ENCODE data around the gene PTPN23.

Gene PTPN23

GRCh38 chr3:47424434-47425382 lies 43.9 kb downstream of the PTPN23 start:
- Histone ChIP-seq H3K9ac (ENCODE audit: low read length) (no peak overlapping the region), H3K27ac (ENCODE audit: low read length) (no peak overlapping the region), H3K9me3 (ENCODE audit: control insufficient read depth, low read depth, low read length) (no peaks in the 10 kb centered on the region), H3K4me3 (ENCODE audit: low read length) (no peak overlapping the region), H3K27me3 (ENCODE audit: control insufficient read depth, insufficient read depth, low read length) (no peaks in the 10 kb centered on the region), H3K36me3 (ENCODE audit: control insufficient read depth, low read depth, low read length) (peaks cover 32% of the 10 kb centered on the region), H3K4me1 (ENCODE audit: control insufficient read depth, low read depth, low read length) (peaks cover 4% of the 10 kb centered on the region)

GRCh38 chr3:47425383-47425778 lies 44.6 kb downstream of the PTPN23 start:
- H3K36me3 ChIP-seq (ENCODE audit: control insufficient read depth, low read depth, low read length), result peaks cover 31% of the 10 kb centered on the region
- H3K9ac ChIP-seq (ENCODE audit: low read length), result no peak overlapping the region
- H3K4me3 ChIP-seq (ENCODE audit: low read length), result no peak overlapping the region
- H3K27me3 ChIP-seq (ENCODE audit: control insufficient read depth, insufficient read depth, low read length), result no peaks in the 10 kb centered on the region
- H3K27ac ChIP-seq (ENCODE audit: low read length), result no peak overlapping the region
- no peaks in the 10 kb centered on the region for H3K9me3 ChIP-seq (ENCODE audit: control insufficient read depth, low read depth, low read length)
- peaks cover 4% of the 10 kb centered on the region for H3K4me1 ChIP-seq (ENCODE audit: control insufficient read depth, low read depth, low read length)

- Histone ChIP-seq H3K4me3 (ENCODE audit: low read length) (no peak overlapping the region), H3K4me1 (ENCODE audit: control insufficient read depth, low read depth, low read length) (peaks cover 4% of the 10 kb centered on the region)
Observed at GRCh38 chr3:47425959-47426358, 45.1 kb downstream of the PTPN23 start.

GRCh38 chr3:47427866-47428265 lies 47.0 kb downstream of the PTPN23 start:
- peaks cover under 1% of the 10 kb centered on the region for H3K4me1 ChIP-seq (ENCODE audit: control insufficient read depth, low read depth, low read length)
- no peaks in the 10 kb centered on the region for H3K9me3 ChIP-seq (ENCODE audit: control insufficient read depth, low read depth, low read length)
- H3K9ac ChIP-seq (ENCODE audit: low read length), result no peak overlapping the region
- H3K4me3 ChIP-seq (ENCODE audit: low read length), result no peak overlapping the region
- H3K27me3 ChIP-seq (ENCODE audit: control insufficient read depth, insufficient read depth, low read length), result no peaks in the 10 kb centered on the region
- H3K36me3 ChIP-seq (ENCODE audit: control insufficient read depth, low read depth, low read length), result peaks cover 44% of the 10 kb centered on the region
- H3K27ac ChIP-seq (ENCODE audit: low read length), result no peak overlapping the region

More at GRCh38 chr3:47425959-47426358, 45.1 kb downstream of the PTPN23 start:
- Histone ChIP-seq H3K9me3 (ENCODE audit: control insufficient read depth, low read depth, low read length) (no peaks in the 10 kb centered on the region), H3K36me3 (ENCODE audit: control insufficient read depth, low read depth, low read length) (peaks cover 34% of the 10 kb centered on the region), H3K9ac (ENCODE audit: low read length) (no peak overlapping the region), H3K27me3 (ENCODE audit: control insufficient read depth, insufficient read depth, low read length) (no peaks in the 10 kb centered on the region), H3K27ac (ENCODE audit: low read length) (no peak overlapping the region)

GRCh38 chr3:47428662-47429061 lies 47.8 kb downstream of the PTPN23 start:
- Histone ChIP-seq H3K4me3 (ENCODE audit: low read length) (no peak overlapping the region), H3K27me3 (ENCODE audit: control insufficient read depth, insufficient read depth, low read length) (no peaks in the 10 kb centered on the region), H3K4me1 (ENCODE audit: control insufficient read depth, low read depth, low read length) (peaks cover 4% of the 10 kb centered on the region), H3K9me3 (ENCODE audit: control insufficient read depth, low read depth, low read length) (no peaks in the 10 kb centered on the region), H3K36me3 (ENCODE audit: control insufficient read depth, low read depth, low read length) (peaks cover 51% of the 10 kb centered on the region), H3K9ac (ENCODE audit: low read length) (no peak overlapping the region), H3K27ac (ENCODE audit: low read length) (no peak overlapping the region)

- H3K27me3 ChIP-seq (ENCODE audit: control insufficient read depth, insufficient read depth, low read length), result no peaks in the 10 kb centered on the region
- no peak overlapping the region for H3K4me3 ChIP-seq (ENCODE audit: low read length)
- H3K9ac ChIP-seq (ENCODE audit: low read length), result no peak overlapping the region
- H3K27ac ChIP-seq (ENCODE audit: low read length), result no peak overlapping the region
- H3K4me1 ChIP-seq (ENCODE audit: control insufficient read depth, low read depth, low read length), result peaks cover 4% of the 10 kb centered on the region
- no peaks in the 10 kb centered on the region for H3K9me3 ChIP-seq (ENCODE audit: control insufficient read depth, low read depth, low read length)
- H3K36me3 ChIP-seq (ENCODE audit: control insufficient read depth, low read depth, low read length), result peaks cover 56% of the 10 kb centered on the region
Observed at GRCh38 chr3:47429476-47430270, 48.9 kb downstream of the PTPN23 start.

GRCh38 chr3:47430606-47431005 lies 49.8 kb downstream of the PTPN23 start:
- Histone ChIP-seq H3K27ac (ENCODE audit: low read length) (no peak overlapping the region), H3K9ac (ENCODE audit: low read length) (no peak overlapping the region), H3K4me1 (ENCODE audit: control insufficient read depth, low read depth, low read length) (peaks cover 4% of the 10 kb centered on the region), H3K9me3 (ENCODE audit: control insufficient read depth, low read depth, low read length) (no peaks in the 10 kb centered on the region), H3K27me3 (ENCODE audit: control insufficient read depth, insufficient read depth, low read length) (no peaks in the 10 kb centered on the region), H3K36me3 (ENCODE audit: control insufficient read depth, low read depth, low read length) (peaks cover 55% of the 10 kb centered on the region), H3K4me3 (ENCODE audit: low read length) (no peak overlapping the region)

- peaks cover 51% of the 10 kb centered on the region for H3K36me3 ChIP-seq (ENCODE audit: control insufficient read depth, low read depth, low read length)
- H3K4me3 ChIP-seq (ENCODE audit: low read length), result no peak overlapping the region
- no peak overlapping the region for H3K27ac ChIP-seq (ENCODE audit: low read length)
- H3K9me3 ChIP-seq (ENCODE audit: control insufficient read depth, low read depth, low read length), result no peaks in the 10 kb centered on the region
- peaks cover 4% of the 10 kb centered on the region for H3K4me1 ChIP-seq (ENCODE audit: control insufficient read depth, low read depth, low read length)
- no peaks in the 10 kb centered on the region for H3K27me3 ChIP-seq (ENCODE audit: control insufficient read depth, insufficient read depth, low read length)
- H3K9ac ChIP-seq (ENCODE audit: low read length), result no peak overlapping the region
Observed at GRCh38 chr3:47431225-47431624, 50.4 kb downstream of the PTPN23 start.

- no peak overlapping the region for H3K4me3 ChIP-seq (ENCODE audit: low read length)
- no peaks in the 10 kb centered on the region for H3K9me3 ChIP-seq (ENCODE audit: control insufficient read depth, low read depth, low read length)
- H3K27ac ChIP-seq (ENCODE audit: low read length), result no peak overlapping the region
- no peaks in the 10 kb centered on the region for H3K27me3 ChIP-seq (ENCODE audit: control insufficient read depth, insufficient read depth, low read length)
- no peak overlapping the region for H3K9ac ChIP-seq (ENCODE audit: low read length)
- peaks cover 4% of the 10 kb centered on the region for H3K4me1 ChIP-seq (ENCODE audit: control insufficient read depth, low read depth, low read length)
- peaks cover 47% of the 10 kb centered on the region for H3K36me3 ChIP-seq (ENCODE audit: control insufficient read depth, low read depth, low read length)
Observed at GRCh38 chr3:47432673-47433072, 51.9 kb downstream of the PTPN23 start.

- H3K27me3 ChIP-seq (ENCODE audit: control insufficient read depth, insufficient read depth, low read length), result no peaks in the 10 kb centered on the region
- peaks cover 42% of the 10 kb centered on the region for H3K36me3 ChIP-seq (ENCODE audit: control insufficient read depth, low read depth, low read length)
- no peak overlapping the region for H3K27ac ChIP-seq (ENCODE audit: low read length)
- H3K4me3 ChIP-seq (ENCODE audit: low read length), result no peak overlapping the region
- no peak overlapping the region for H3K9ac ChIP-seq (ENCODE audit: low read length)
- no peaks in the 10 kb centered on the region for H3K9me3 ChIP-seq (ENCODE audit: control insufficient read depth, low read depth, low read length)
- peaks cover 4% of the 10 kb centered on the region for H3K4me1 ChIP-seq (ENCODE audit: control insufficient read depth, low read depth, low read length)
Observed at GRCh38 chr3:47433796-47434195, 53.0 kb downstream of the PTPN23 start.

GRCh38 chr3:47434849-47435248 lies 54.0 kb downstream of the PTPN23 start:
- Histone ChIP-seq H3K36me3 (ENCODE audit: control insufficient read depth, low read depth, low read length) (peaks cover 50% of the 10 kb centered on the region), H3K9me3 (ENCODE audit: control insufficient read depth, low read depth, low read length) (no peaks in the 10 kb centered on the region), H3K9ac (ENCODE audit: low read length) (no peak overlapping the region), H3K4me1 (ENCODE audit: control insufficient read depth, low read depth, low read length) (peaks cover 4% of the 10 kb centered on the region), H3K27me3 (ENCODE audit: control insufficient read depth, insufficient read depth, low read length) (no peaks in the 10 kb centered on the region), H3K4me3 (ENCODE audit: low read length) (no peak overlapping the region), H3K27ac (ENCODE audit: low read length) (no peak overlapping the region)
